Stimulated activated CD8-positive, alpha-beta memory T cell treated with anti-CD3 and anti-CD28 coated beads, Interleukin-15, amount 100 ng/mL, for 1 hour (primary cell): ENCODE measurements around the gene ZNF213.
"Not testable (repeated sequence)": the region's sequence is repeated elsewhere in the genome, so short reads cannot be mapped to it uniquely, and the experiment has no call there.

Experiments used
- DNase-seq: peaks from one replicate; pipeline ENCODE4 v3.0.0-alpha.2; 2020; ENCODE audit warnings: low read depth

Gene ZNF213

GRCh38 chr16:3129137-3130131 lies 5.4 kb upstream of the ZNF213 start:
- peak; percentile 57 for DNase-seq

DNA sequence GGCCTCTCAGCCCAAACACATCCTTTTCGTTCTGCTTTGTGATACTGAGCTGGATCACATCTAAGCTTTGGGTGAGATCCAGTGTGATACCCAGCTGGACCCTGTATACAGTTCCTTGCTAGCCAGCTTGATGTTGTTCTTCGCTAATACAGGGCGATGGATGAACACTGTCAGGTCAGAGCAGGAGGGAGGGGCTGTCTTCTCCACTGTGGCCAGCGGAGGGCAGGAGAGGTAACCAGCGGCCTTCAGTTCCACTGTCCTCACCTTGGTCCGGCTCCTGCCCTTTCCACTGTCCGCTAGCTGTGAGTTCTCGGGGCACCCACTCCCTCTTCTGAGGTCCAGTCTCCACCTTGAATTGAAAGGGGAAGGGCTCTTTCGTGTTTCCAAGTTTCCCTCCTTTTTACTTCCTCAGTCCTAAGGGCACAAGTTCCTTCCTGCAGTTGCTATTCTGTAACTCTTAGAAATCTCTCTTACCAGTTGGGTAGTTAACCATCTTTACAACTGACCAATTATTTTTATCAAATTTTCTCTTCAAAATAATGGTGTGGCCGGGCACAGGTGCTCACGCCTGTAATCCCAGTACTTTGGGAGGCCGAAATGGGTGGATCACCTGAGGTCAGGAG lies 3.0 kb upstream of the ZNF213 start:
- no peak for DNase-seq

GRCh38 chr16:3133844-3134243 lies 985 bp upstream of the ZNF213 start:
- no peak for DNase-seq

- DNase-seq = no peak
These were observed 392 bp downstream of the ZNF213 start for GRCh38 chr16:3135126-3135715.

DNA sequence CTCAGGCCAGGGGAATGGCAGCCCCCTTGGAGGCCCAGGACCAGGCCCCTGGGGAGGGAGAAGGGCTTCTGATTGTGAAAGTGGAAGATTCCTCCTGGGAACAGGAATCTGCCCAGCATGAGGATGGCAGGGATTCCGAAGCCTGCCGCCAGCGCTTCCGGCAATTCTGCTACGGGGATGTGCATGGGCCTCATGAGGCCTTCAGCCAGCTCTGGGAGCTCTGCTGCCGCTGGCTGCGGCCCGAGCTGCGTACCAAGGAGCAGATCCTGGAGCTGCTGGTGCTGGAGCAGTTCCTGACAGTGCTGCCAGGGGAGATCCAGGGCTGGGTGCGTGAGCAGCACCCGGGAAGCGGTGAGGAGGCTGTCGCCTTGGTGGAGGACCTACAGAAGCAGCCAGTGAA lies 2.4 kb downstream of the ZNF213 start:
- DNase-seq = no peak

GRCh38 chr16:3138342-3138741 lies 3.5 kb downstream of the ZNF213 start:
- DNase-seq = no peak

DNA sequence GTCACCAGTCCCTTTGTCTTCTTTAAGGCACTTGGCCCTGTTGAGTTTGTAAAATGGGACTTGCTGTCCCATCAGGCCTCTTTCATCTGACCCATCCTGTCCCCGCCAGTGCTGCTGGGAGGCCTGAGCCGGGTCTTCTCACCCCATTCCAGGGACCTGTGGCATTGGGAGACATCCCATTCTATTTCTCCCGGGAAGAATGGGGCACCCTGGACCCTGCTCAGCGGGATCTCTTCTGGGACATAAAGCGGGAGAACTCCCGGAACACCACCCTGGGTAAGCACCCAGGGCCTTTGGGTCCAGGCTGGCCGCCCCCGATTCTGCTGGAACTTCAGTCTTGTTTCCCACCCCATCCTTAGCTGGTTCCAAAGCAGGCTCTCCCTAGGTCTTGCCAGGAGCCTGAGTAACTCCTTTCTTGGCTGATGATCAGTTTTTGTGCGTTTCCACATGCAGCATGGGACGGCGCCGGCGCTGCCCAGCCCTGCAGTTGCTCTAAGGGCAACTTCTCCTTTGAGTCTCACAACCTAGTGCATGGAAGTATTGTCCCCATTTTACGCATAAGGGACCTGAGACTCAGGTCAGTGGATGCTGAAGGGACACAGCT lies 4.1 kb downstream of the ZNF213 start:
- no peak for DNase-seq

DNA sequence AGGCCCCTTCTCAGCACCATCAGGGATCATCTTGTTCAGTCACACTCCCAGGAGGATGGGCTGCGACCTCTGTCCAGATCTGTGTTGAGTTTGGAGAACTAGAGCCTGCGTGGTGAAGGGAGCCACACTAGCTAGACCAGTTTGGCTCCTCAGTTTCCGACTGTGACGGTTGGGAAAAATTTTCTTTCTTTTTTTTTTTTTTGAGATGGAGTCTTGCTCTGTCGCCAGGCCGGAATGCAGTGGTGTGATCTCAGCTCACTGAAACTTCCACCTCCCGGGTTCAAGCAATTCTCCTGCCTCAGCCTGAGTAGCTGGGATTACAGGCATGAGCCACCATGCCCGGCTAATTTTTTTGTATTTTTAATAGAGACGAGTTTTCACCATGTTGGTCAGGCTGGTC lies 4.7 kb downstream of the ZNF213 start:
- not testable (repeated sequence) for DNase-seq

- DNase-seq = no peak
These were observed 6.0 kb downstream of the ZNF213 start for GRCh38 chr16:3140603-3141427.

DNA sequence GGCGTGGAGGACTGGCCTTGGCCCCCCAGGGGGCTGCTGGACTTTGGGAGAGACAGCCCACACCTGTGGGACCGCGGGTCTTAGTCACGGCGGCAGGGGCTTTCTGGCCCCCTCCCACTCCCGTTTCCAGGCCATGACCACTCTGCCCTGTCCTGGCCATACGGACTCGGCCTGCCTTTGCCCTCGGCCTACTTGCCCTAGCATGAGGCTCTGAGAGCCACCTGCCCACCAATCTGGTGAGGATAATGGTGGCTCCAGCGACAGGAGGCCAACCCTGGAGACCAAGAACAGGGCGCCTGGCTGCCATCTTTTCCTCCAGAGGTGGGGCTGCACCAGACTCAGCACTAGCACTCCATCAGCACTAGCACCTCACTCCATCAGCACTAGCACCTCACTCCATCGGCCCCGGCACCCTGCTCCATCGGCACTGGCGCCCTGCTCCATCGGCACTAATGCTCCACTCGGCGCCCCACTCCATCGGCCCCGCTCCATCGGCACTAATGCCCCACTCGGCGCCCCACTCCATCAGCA lies 7.0 kb downstream of the ZNF213 start:
- DNase-seq = no peak

DNA sequence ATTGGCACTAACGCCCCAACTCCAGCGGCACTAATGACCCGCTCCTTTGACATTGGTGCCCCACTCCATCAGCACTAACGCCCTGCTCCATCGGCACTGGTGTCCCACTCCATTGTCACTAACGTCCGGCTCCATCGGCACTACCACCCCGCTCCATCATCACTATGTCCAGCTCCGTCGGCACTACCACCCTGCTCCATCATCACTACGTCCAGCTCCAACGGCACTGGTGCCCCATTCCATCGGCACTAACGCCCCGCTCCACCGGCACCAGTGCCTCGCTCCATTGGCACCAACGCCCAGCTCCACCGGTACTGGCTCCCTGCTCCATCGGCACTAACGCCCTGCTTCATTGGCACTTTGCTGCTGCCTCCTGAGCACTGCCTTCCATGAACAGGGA lies 7.5 kb downstream of the ZNF213 start:
- no peak for DNase-seq

DNA sequence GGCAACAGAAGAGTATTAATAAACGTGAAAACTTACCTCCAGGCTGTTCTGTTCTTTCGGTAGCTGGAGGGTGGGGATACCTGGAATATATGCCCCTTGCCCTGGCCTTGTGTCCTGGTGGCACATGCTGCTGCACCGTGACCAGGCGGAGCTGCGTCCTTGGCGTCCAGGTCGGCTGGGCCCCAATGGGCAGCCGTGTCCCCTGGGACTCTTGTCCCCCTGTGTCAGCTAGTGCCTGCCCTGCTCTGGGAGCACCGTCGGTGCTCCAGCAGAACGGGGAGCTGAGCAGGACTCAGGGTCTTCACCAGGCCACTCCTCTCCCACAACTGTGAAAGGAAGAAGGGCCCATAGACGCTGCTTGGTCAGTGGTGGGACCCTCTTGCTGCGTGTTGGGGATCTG lies 7.9 kb downstream of the ZNF213 start:
- DNase-seq = no peak

GRCh38 chr16:3143189-3143588 lies 8.4 kb downstream of the ZNF213 start:
- DNase-seq = no peak

DNA sequence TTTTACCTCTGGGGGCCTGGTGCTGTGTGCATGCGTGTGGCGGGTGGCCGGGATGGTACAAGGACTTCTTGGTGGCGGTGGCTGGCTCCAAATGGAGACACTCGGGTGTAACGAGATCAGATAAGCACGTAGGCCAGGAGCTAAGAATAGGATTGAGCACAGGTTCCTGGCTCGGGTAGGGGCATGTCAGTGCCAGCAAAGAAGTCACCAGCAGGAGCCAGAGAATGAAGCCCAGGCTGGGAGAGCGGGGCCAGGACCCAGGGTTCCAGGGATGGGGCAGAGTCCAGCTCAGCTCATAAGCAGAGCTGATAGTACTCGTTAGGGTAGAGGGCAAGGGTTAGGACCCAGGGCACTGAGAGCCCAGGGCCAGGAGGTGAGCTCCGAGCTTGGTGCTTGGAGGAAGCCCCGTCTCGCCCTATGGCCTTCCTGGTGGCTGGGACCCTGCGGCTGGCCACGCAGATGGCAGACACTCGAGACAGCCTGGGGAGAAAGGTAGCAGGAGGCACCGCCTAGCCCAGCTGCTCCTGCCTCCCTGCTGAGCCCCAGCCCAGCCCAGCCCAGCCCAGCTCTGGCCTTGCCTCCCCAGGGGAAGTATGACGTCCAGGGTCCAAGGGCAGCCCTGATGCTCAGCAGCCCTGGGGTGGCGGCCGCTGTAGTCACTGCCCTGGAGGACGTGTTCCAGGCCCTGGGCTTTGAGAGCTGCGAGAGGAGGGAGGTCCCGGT lies 8.9 kb downstream of the ZNF213 start:
- DNase-seq = no peak

DNA sequence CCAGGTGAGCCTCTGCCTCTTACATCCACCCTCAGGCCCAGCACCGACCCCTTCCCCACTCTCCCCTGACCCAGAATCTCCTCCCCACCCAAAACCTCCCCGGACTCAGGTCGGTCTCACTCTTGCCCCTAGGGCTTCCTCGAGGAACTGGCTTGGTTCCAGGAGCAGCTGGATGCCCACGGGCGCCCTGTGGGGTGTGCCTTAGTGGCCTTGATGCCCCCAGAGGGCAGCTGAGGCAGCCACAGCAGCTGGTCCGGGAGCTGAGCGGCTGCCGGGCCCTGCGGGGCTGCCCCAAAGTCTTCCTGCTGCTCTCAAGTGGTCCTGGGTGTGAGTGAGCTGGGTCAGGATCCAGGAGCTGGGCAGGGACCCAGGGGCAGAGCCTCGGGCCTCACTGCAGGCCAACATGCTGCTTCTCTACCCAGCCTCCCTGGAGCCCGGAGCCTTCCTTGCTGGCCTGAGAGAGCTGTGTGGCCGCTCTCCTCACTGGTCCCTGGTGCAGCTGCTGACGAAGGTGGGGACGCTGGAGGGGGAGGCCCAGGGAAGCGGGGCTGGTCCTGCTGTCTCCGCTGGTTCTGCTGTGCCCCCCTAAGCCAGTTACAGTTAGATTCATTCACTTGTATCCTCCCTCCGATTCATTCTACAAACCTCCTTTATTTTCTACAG lies 9.6 kb downstream of the ZNF213 start:
- no peak for DNase-seq

- no peak for DNase-seq
These were observed 10.3 kb downstream of the ZNF213 start for GRCh38 chr16:3145151-3145550.

DNA sequence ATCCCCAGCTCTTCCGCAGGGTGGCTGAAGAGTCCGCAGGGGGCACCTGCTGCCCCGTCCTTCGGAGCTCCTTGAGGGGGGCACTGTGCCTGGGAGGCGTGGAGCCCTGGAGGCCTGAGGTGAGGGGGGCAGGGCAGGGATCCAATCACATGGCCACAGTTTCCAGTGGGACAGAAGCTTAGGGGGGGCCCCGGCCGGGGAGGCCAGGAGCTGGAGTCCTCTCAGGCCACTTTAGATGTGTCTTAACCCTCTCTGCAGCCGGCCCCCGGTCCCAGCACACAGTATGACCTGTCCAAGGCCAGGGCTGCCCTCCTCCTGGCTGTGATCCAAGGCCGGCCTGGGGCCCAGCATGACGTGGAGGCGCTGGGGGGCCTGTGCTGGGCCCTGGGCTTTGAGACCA lies 10.8 kb downstream of the ZNF213 start:
- DNase-seq = no peak

DNA sequence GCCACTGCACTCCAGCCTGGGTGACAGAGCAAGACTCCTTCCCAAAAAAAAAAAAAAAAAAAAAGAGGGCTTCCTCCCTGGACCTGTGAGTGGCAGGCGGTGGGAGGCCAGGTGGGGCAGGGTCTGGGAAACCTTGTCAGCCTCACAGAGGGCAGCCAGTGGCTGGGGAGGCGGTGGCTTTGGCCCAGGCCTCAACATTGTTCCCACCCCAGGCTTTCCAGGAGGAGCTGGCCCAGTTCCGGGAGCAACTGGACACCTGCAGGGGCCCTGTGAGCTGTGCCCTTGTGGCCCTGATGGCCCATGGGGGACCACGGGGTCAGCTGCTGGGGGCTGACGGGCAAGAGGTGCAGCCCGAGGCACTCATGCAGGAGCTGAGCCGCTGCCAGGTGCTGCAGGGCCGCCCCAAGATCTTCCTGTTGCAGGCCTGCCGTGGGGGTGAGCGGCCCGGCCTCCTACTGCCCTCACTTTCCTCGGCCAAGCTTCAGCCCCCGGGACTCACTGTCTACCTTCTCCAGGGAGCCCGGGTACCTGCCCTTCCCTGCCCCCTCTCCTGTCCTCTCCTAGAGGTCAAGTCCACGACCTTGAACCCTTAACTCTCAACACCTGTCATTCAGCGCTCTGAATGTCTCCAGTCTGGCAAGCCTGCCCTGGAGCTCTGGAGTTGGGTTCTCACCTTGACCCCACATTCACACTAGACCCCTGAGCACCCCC lies 12.4 kb downstream of the ZNF213 start:
- DNase-seq = no peak

GRCh38 chr16:3147757-3148104 lies 12.9 kb downstream of the ZNF213 start:
- DNase-seq = no peak
